HL-60/S4 treated with retinoic acid at 250 ng/mL for 4 days and 3 days (cell line): ENCODE data around the gene APOL6.
"Not testable (repeated sequence)": the region's sequence is repeated elsewhere in the genome, so short reads cannot be mapped to it uniquely, and the experiment has no call there.

Source experiments
- in situ Hi-C: fragments of 300-500 bp; cut with MboI; formaldehyde crosslinking; loops from 2 replicates; pipeline ENCODE4 v1.7.0; 2022; ENCODE audit warnings: low sequenced_read_pairs

APOL6 gene

GRCh38 chr22:35634943-35635540 is 13.2 kb upstream of the APOL6 start:
- in situ Hi-C loops, result no loop called here

DNA sequence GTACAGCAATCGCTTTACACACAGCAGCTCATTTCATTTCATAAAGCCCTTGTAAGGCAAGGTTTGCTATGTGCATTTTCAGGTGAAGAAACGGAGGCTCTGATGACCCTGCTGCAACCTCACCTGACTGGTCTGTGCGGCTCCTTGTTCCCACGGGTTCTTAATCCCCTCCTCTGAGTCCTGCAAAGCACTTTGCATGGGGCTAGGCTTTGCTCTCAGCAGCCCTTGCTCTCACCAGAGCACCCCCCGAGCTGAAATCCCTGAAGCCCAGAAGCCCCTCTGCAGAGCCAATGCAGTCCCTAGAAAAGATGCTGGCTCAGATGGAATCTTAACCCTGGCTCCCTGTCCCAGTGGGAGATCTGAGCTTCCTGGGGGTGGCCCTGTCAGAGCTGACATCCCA is 11.0 kb upstream of the APOL6 start:
- in situ Hi-C loops, result no loop called here

DNA sequence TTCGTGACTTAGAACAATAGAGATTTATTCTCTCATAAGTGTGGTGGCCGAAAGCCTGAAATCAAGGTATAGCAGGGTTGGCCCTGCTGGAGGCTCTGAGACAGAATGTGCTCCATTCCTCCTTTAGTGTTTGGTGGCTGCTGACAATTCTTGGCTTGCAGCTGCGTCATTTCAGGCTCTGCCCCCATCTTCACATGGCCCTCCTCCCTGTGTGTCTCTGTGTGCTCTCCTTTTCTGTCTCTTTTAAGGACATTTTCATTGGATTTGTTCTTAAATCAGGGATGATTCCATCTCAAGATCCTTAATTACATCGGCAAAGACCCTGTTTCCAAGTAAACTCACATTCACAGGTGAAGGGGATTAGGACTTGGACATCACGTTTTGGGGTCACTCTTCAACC is 10.2 kb upstream of the APOL6 start:
- in situ Hi-C loops, result no loop called here

DNA sequence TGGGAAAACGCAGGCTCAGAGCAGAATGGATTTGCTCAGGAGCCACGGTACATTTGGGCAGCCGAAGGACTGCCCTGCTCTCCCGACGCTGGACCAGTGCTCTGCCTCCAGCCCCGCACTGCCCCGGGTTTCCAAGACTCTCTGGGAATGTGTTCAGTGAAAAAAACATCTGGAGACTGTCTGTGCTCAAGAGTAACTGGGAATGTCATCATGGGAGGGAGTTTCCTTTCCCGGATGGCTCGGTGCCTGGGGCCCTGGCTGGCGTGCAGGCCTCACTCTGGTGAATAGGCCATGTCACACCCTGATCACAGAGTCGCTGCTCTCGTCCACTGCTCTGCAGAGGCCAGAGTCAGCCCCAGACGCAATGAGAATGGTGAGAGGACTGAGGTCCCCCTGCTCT is 9.8 kb upstream of the APOL6 start:
- in situ Hi-C loops, result no loop called here

DNA sequence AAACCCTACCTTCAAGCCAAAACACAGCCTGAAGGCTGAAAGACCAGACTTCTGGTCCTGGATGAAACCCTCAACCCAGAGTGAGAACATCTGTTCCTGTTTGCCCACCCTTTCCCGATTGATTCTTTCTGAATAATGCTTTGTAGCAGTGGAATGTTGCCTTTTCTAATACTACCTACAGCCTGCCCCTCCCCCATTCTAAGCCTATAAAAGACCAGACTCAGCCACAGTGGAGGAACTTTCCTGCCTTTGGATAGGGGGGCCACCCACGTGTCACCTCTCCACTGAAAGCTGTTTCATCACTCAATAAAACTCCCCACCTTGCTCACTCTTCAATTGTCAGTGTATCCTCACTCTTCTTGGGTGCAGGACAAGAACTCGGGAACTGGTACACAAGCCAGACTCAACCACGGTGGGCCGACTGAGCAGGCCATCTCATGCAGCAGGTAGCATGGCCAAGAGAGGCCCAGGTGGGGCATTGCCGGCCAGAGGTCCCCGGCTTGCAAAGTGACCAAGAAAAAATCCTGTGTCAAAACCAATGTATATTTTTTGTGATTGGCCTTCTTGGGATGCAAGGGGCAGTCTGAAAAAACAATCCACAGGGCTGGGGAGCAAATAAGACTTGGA is 6.6 kb upstream of the APOL6 start:
- in situ Hi-C loops, result no loop called here

DNA sequence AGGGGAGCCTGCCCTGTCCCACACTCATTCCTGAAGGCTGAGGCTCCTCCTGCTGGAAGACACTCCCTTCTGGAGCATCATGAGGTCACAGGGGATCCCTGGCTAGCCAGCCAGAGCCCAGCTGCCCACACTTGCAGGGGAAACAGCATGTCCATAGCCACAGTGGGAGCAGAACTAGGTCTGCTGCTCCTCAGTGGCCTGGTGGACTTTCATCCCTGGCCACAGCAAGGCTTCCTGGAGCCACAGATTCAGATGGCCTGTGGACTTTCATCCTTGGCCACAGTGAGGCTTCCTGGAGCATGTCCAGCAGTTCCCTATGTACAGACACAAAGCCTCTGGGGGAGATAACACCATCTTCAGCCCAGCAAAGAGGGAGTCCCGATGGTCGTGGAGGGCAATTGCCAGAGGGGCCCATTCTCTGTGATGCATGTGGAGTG is 5.9 kb upstream of the APOL6 start:
- in situ Hi-C loops, result no loop called here

DNA sequence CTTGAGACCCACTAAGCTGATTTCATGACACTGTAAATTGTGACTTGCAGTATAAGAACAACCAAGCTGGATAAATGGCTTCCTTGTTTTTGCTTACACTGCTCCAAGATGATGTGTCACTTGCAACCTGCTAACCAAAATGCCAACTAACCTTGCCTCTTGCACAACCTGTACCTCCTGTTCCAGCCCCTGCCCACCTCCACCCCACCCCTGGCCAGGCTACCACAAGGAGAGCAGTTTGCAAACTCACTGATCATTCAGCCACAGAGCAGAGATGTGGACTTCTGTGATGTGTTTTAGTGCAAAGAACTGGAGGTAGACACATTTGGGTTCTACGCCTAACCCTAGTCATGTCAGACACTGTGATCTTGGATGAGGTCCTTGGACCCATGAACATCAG is 4.3 kb upstream of the APOL6 start:
- in situ Hi-C loops, result no loop called here

DNA sequence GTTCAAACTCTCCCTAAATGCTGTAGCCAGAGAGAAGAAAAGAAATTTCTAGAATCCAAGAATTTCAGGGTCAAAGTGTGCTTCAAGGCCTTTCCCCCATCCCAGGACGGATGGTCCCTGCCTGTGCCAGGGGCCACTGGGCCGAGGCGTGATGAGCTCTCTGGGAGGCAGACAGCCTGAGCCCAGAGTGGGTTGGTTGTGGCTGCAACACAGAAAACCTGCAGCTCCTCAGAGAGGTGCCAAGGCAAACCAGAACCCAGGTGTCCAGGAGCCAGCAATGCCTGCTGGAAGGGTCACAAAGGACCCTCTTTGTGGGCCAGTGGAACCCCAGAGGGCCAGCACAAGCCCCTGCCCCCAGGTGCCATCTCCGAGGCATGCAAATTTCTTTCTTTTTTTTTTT is 2.6 kb upstream of the APOL6 start:
- in situ Hi-C loops, result no loop called here

DNA sequence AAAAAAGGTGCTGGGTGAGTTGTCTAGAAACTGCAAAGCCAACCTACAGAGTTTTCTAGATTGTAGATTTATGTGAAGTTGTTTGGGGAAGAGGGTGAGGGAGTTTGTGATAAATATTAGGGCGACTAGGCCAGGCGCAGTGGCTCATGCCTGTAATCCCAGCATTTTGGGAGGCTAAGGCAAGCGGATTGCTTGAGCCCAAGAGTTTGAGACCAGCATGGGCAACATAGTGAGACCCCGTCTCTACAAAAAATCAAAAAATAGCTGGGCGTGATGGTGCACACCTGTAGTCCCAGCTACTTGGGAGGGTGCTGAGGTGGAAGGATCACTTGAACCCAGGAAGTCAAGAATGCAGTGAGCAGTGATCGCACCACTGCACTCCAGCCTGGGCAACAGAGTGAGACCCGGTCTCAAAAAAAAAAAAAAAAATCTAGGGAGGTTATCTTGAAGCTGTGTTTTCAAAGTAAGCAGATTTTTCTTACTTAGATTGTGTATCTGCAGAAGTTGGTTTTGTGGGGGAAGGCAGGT is 844 bp downstream of the APOL6 start:
- in situ Hi-C loops, result no loop called here

- in situ Hi-C loops, result no loop called here
Observed at GRCh38 chr22:35649636-35650250, 1.5 kb downstream of the APOL6 start.

DNA sequence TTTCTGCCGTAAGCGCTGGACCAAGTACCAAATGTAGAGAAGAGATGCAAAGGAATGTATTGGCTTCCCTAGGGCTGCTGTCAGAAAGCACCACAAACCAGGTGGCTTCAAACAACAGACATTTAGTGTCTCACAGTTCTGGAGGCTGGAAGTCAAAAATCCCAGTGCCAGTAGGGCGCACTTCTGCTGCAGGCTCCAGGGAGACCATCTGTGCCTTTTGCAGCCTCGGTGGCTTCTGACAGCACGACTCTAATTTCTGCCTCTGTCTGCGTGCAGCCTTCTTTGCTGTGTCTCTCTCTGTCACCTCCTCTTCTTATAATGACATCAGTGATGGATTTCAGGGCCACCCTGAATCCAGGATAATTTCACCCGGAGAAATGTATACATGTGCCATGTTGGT is 2.8 kb downstream of the APOL6 start:
- in situ Hi-C loops, result no loop called here

DNA sequence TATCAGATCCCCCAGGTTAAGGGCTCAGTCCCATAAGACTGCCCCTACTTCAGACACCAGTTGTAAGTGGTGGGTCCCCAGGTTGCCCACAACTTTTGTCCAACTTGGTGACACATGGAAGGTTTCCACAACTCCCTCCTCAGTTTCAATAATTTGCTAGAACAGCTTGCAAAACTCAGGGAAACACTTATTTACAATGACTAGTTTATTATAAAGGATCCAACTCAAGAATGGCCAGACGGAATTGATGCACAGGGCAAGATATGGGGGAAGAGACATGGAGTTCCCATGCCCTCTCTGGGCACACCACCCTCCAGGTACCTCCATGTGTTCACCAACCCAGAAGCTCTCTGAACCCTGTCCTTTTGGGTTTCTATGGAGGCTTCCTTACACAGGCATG is 5.6 kb downstream of the APOL6 start:
- in situ Hi-C loops, result no loop called here

DNA sequence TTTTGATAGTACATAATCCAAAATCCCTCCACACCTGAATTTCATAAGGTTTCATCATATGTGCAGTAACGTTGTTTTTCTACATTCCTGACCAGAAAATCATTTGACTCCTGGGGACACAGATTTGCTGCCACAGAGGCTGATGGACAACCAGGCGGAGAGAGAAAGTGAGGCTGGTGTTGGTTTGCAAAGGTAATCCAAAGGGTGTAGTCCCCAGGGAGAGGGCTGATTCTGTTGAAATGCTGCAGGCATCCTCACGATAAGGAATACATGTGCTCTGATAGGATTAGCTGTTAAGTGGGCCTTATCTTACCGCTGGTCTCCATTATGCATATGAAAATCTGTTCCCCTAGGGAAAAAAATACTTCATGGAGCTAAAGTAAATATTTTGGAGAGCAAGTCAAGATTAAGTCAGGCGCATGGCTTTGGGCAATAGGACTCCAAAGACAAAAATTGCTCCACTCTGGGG is 8.1 kb downstream of the APOL6 start:
- in situ Hi-C loops, result no loop called here

GRCh38 chr22:35657571-35658312 is 9.5 kb downstream of the APOL6 start:
- in situ Hi-C loops, result no loop called here

GRCh38 chr22:35660291-35661127 is 12.3 kb downstream of the APOL6 start:
- in situ Hi-C loops, result no loop called here

DNA sequence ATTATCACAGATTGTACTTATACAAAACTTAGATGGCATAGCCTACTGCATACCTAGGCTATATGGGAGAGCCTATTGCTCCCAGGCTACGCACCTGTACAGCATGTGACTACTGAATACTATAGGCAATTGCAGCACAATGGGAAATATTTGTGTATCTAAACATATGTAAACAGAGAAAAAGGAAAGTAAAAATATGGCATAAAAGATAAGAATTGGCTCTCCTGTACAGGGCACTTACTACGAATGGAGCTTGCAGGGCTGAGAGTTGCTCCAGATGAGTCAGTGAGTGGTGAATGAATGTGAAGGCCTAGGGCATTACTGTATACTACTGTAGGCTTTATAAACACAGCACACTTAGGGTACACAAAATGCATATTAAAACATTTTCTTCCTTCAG is 13.2 kb downstream of the APOL6 start:
- in situ Hi-C loops, result no loop called here

GRCh38 chr22:35662914-35663313 is 14.7 kb downstream of the APOL6 start:
- in situ Hi-C loops, result no loop called here

DNA sequence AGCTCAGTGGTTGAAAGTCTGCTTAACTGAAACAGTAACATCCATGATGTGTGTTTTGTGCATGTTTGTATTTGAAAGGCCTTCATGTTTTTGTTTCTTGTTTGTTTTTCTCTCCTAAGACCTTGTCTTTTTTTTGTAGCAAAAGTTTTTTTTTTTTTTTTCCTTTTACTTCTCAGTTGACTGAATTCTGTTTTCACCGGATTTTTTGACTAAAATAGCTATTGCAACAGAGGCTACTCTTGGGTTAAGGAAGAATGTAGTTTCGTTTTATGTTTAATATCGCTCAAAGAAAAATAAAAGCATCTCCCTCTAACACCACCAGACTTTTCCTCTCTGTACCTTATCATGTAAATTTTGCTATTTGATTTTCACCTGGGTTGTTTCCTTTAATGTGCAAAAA is 15.1 kb downstream of the APOL6 start:
- in situ Hi-C loops, result no loop called here

GRCh38 chr22:35664955-35665587 is 16.8 kb downstream of the APOL6 start:
- in situ Hi-C loops, result no loop called here

DNA sequence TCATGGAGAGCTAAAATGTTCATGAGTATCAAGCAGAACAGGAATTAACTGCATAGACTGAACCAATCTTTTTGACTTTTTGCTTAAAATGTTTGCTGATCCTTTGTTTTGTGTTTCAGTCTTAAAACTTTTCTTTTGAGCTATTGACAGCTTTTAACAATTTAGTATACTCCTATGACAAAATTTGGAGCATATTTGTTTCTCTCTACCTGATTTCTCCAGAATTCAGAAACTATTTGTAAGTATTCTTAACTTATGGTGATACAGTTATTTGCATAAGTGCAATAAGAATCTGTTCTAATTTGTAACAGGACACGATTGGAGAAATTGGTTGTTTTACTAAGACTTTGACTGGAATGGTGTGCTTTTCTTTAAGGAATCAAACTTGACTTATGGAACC is 18.5 kb downstream of the APOL6 start:
- in situ Hi-C loops, result not testable (repeated sequence)
